8988T (cell line): ENCODE results near the gene WDR45B.

Experiments
- DNase-seq: peaks from one replicate; pipeline ENCODE4 v3.0.0; 2011

Gene WDR45B

DNA sequence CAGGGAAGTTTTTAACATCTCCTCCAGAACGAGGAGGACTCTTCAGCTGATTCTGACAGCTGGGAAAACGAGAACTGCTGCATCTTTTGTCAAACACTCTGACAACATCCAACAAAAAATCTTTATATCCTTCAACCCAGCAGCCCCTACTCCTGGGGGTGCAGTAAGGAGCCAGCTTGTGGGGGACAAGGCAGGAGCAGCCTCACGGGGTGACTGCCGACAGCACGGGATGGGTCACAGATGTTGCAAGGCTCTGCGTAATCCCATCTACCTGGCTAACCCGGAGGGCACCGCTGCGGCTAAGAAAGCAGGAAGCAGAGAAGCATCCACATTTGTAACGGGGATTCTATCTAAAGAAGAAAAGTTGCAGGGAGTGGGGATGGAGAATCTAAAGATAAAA, 28.6 kb downstream of the WDR45B start:
- no peak for DNase-seq

DNA sequence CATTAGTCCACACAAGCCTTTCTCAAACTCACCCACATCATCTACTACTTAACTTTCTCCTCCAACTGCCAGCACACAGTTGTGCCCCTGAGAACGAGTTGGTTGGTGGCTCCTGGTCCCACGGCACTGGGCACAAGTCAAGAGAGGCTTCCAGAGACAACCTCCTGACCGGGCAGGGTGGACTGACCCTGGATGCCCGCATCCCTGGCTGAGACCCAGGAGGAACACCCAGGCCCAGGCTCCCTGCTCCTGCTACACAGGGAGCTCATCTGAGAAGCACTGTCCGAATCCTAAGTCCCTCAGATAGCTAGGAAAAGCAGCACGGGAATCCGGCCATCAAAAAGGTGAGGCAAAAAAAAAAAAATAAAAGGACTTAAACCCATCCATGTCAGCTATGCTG, 29.0 kb downstream of the WDR45B start:
- no peak for DNase-seq

DNA sequence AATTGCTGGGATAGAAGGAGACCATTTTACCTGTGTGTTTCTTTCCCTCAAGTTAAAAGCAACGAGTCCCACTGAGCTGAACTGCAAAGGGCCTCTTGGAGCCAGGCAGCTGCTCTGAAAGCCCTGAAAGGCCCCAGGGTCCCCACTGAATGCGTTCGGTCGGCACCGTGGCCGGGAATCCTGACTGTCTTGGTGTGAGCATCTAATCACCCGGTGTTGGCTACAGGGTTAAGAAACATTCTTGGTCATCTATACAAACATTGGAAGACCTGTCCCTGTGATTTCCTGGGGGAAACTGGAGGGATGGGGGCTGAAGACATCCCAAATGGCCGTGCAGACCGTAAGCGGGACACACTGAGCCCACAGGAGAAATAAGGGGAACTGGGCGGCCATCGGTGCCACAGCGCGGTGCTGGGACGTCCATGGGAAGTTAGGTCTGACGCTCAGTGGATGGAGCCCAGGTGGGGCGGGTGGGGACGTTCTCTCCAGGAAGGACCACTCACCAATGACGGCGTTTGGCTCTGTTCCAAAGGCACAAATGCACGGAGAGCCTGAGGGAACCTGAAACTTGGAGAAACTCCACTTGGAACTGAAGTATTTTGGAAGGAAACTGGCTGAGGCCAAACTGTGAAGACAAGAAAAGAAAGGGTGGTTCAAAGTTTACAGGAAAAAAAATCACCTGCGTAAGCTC, 32.1 kb downstream of the WDR45B start:
- no peak for DNase-seq

DNA sequence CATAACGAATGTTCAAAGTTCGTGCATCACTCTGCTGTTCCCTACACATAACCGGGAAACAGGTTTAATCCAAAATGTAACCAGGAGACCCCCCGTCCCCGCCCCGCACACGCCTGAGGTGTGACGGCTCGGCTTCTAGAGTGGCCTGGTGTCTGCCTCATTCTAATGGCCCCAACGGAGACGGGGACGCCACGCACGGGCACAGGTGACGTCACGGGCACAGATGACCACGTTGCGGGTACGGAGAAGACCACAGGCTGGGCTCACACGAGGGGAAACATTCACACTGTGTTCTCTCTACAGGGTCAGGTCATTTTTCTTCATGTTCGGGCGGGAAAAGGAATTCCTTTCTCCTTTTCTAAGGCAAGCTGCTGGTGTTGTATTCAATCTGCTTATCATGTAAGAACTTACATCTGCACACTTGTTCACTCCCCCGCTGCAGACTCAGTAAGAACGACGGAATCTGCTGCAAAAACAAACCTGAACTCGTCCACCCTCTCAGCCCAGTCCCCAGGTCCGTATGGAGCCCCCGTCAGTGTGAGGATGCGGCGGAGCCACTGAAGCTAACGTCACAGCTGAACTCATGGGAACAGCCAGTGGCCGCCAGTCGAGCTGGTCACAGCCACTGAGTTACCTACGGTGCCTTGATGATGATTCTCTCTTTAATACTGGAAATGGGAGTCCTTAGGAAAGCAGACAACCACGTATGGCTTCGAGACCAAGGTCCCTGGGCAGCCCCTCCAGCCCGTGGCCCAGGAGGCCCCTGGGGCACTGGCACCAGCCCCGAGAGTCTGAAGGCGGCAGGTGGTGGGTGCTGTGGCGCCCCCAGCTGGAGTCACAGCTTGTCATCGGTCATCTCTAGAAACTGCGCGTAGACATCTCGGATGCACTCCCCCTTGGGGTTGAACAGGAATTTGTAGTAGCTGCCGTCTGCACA, 32.9 kb downstream of the WDR45B start:
- no peak for DNase-seq

DNA sequence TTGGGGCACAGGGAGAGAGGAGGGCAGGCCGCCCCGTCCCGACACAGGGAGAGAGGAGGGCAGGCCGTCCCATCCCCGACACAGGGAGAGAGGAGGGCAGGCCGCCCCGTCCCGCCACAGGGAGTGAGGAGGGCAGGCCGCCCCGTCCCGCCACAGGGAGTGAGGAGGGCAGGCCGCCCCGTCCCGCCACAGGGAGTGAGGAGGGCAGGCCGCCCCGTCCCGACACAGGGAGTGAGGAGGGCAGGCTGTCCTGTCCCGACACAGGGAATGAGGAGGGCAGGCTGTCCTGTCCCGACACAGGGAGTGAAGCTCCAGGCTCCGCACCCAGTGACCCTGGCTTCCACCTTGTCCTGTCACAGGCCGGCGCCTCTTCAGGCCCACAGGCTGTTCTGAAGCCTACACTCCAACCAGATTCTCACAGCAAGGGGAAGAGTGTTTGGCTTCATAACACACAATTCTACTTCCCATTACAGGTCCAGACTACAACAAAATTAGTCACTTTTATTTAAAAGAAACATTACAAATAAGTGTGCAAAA, 34.1 kb downstream of the WDR45B start:
- DNase-seq, result no peak

DNA sequence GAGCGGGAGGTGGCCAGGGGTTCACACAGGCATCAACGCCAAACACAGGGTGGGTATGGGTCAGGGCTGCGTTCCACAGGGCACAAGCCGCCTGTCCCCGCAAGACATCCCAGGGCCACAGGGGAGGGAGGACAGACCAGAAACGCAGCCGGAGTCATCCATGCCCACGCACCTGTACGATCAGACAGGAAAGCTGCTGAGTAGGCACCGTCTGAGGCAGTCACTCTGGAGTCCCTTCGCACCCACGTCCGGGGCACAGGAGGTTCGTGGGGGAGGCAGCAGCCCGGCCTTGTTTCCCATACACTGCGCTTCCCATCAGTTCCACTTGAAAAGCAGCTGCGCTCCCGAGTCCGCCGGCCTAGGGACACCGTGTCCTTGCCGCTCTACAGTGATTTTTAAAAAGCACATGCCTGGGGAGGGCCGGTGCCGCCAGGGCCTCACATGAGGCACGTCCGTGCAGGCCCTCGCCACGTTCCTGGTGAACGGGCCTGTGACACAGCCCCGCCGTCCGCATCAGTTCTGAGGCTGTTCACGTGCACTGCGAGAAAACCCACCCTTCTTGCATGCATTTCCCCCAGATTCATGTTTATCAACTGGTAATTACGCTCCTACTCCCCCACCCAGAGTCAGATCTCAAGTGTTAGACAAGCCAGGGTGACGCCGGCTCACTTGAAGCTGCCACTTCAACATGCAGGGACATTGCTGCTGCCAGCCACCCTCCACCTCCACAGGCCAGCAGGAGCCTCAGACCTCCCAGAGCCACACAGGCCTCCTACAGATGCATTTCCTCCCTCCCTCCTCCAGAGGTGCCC, 34.8 kb downstream of the WDR45B start:
- DNase-seq, result no peak

DNA sequence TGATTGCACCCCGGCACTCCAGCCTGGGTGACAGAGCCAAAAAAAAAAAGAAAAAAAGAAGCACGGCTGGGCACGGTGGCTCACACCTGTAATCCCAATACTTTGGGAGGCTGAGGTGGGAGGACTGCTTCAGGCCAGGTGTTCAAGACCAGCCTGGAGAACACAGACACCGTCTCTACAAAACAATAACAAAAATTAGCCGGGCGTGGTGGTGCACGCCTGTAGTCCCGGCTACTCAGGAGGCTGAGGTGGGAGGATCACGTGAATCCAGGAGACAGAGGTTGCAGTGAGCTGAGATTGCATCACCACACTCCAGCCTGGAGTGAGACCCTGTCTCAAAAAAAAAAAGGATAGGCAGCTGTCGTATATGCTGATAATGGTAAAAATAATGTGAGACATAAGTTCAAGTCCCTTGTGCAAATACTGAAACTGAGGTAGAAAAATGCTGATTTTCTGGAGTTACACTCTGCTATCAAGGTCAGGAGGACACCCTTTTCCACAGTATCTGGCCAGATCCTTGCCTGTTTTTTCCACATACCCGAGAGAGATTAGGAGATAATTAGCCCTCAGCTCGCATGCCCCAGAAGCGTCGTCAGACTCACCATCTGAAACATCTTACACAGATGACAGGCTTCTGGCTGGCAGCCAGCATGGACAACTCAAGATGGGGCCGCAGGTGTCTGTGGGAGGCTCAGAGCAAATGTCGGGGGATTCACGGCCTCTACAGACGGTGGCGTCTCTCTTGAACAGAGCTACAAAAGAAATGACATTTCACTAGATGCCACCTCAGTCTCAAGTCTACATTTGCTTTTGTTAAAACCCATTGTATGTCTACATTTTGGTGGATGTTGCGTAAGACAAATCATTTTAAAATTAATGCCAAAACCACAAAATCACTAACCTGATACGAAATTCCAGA, 36.8 kb downstream of the WDR45B start:
- DNase-seq, result no peak

DNA sequence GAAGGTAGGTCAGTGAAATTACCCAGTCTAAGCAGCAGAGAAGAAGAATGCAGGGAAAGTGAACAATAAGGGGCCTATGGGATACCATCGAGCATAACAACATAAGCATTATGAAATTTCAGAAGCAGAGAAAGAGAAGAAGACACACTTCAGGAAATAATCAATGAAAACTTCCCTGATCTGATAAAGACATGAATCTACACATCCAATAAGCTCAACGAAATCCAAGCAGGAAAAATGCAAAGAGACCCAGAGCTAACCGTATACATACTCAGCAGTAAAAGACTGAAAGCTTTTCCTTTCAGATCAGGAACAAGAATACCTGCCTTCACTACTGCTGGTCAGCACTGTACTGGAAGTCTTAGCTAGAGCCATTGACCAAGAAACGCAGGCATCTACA, 38.6 kb downstream of the WDR45B start:
- DNase-seq, result no peak

DNA sequence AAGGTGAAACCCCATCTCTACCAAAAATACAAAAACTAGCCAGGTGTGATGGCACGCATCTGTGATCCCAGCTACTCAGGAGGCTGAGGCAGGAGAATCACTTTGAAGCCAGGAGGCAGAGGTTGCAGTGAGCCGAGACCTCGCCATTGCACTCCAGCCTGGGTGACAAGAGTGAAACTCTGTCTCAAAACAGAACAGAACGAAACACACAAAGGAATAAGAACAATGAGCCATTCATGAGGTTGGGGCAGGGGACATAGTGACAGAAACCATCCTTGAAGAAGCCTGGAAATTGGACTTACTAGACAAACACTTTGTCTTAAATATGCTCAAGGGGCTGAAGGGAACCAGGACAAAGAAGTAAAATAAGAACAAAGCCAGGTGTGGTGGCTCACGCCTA, 39.4 kb downstream of the WDR45B start:
- no peak for DNase-seq

DNA sequence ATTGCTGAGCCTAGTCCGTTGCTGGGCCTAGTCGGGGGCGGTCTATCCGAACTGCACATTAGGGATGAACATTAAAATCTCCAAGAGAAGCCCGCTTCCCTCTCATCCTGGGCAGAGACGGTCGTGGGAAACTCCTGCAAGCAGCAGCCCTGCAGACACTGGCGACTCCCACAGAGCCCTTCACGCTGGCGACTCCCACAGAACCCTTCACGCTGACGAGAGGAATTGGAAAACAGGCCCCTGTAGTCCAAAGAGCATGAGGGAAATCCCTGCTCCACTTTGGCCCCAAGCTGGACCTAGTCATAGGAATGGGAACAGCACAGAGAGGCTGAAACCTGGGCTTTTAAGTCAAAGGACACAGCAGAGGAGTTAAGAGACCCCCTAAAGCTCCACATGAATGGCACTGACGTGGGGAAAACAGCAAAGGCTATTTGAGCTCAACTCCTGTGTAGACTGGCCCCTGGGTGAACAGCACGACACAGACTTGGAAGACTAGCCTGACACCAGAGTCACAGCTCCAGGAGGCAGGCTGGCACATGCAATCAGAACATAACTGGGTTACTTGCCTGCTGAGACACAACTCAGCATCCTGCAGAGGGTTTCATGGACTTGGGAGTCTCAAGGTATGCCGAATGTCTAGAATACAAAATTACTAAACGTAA, 42.2 kb downstream of the WDR45B start:
- DNase-seq, result no peak

DNA sequence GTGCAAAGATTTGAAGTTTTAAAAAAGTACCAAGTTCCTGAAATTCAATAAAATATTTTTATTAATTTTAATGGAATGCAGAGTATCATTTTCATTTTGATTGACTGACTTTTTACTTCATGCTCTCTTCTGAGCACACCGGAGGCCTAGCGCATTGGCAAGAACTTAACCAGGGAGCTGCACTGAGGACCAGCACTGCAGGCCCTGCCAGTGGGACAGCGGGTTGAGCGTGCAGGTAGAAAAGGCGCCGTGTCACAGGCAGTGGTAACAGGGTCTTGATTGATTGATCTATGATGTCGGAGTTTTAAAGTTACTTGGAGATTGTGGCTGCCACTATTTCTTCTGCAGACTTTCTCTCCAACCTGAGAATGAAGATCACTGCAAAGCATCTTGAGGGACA, 43.7 kb downstream of the WDR45B start:
- DNase-seq, result no peak

DNA sequence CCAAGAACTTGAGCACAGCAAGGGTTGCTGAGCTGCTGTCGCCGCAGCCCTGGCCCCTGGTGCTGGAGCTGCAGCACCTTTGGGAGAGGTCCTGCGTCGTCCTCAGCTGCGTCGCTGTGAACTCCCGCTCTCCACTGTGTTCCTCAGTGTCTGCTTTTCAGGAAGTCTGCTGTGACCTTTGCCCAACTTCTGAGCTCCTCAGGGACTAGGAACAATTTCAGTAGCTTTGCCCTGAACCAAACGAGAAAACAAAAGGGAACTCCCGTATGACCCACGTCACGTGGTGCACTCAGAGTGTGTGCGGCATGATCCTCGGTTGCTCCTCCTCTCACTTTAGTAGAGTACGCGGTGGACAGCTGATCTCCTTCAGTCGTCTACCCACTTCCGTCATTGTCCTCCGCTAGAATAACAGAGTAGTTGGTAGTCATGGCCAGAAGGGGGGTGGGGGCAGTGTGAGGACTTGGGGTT, 44.2 kb downstream of the WDR45B start:
- no peak for DNase-seq

DNA sequence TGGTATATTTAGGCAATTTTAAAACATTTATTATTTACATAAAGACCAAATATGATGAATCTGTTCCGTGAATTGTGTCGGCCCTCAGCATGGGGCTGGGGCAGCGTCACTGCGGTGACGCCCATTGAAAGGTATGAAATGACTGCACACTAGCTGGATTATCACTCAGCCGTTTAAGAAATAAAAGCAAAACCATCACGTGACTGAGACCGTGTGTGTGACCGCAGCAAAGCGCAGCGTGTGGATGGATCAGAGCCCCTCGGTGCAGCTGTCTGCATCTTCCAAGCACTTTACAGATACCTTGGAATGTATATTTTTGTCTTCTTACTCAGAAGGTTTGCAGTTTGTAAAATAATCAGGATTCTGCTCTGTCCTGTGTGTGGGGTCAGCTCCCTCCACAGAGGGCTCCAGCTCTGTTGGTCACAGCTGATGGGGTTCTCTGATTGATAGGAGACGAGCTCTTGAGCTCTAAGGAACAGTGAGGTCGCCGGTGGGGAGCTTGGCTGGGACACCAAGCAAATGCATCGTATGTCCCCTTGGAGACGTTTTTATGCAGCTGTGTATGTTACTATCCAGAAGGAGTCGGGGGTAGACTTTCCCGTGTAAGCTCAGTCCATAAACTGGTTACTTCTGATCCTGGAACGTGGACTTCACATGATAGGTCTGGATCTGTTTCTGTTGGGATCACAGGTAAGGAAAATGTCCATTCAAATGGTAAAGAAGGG, 45.1 kb downstream of the WDR45B start:
- no peak for DNase-seq

DNA sequence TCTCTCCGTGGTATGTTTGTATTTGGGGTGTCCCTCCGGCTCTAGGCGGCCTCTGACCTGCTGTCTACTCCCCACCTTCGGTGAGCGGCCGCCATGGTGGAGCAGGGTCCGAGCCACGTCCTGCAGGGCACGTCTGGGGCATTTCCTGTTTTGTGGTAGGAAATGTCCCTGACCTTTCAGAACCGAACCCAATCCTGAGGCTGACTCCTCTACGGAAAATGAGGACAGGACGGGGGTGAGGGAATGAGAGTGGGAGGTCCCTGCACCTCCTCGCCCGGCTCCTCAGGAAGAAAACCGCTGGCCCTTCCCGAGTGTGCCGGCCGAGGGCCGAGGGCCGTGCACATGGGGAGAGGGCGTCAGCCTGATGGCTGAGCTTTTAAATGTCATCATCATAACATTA, 45.8 kb downstream of the WDR45B start:
- no peak for DNase-seq

DNA sequence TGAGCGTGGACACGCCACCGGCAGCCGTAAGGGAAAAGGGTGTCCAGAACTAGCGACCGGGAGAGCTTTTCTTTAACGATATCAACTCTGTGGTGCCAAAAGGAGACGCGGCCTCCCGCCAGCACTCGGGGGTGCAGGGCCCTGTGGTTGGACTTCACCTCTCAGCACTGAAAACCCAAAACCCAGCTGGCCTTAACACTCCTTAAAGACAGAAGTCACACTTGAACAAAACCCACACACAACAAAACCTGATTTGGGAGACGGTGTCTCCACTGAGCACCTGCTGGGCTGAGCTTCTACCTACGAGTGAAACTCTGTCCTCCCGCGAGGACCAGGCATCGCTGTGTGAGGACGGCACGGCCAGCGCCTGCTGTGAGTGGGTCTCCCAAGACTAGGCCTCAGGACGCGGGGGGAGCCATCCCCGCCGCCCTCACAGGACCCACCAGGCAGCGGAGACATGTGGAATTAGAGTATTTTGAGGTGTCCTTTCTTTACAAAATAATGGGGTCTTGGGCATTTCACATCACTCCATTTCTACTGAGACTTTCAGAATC, 46.7 kb downstream of the WDR45B start:
- no peak for DNase-seq

DNA sequence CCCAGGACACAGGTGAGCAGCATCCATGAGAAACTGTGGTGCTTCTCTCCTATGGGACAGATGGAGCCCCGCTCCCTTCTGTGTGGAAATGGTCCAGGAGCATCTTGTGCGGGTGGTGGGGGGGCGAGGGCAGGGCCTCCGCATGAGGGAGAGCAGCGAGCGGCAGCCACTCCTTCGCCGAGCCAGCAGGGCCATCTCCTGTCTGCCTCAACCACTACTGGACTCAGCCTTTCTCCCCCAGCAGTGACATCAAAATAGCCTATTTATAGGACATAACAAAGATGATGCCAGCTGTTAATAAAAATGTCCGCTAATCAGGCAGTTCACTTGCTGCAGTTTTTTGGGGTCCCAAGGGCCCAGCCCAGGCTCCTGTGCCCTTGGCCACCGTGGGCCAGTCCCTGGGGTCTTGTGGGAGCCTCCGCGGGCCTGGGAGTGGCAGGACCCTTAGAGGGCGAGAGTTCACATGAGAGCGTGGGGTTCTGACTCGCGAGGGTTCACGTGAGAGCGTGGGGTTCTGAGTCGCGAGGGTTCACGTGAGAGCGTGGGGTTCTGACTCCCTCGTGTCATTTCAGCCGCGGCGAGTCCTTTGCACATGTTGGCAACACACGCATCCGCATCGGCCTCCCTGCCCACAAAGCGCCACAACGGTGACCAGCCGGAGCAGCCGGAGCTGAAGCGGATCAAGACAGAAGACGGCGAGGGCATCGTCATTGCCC, 47.4 kb downstream of the WDR45B start:
- no peak for DNase-seq

DNA sequence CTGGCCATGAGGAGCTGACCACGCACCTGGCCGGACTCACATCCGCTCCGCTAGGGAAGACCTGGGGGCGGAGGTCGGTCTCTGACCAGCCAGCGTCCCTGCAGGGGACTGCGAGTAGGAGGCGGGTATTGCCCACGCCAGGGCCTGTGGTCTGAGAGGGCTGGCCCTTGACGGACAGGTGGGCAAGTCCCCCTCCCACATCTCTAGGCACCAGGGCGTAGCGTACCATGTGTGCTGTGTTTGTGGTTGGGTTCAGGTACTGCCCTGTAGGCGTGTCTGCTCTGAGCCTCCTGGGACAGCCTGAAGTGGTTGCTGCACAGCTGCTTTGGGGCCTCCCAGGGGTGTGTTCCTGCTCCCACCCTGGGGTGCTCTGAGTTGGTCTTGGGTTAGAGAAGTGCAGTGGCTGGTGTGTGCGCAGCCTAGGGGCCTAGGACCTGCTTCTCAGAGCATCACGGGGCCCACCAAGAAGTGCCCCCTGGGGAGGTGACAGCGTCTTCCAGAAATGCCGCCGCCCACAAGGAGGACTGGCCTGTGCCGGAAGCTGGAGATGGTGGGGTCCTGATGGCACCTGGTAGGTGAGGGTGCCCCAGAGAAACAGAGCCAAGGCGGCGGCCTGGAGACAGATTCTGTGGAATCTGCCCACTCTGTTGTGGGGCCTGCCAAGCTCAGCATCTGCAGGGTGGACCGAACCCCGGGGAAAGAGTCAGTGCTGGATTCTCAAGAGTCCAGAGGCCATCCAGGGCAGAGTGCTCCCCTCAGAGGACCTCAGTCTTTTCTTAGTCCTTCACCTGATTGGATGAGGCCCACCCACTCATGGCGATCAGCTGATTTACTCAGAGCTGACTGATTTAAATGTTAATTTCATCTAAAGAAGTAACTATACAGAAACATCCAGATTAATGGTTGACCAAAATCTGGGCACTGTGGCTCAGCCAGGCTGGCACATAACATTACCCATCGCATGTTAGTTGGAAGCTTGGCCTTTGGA, 48.3 kb downstream of the WDR45B start:
- DNase-seq, result no peak
